Body of pancreas (tissue), 4 donors: ENCODE results near the gene MYO15B. TPM values are rescaled to one million over a fixed set of nuclear protein-coding genes. Genes with fewer than 3 reads are reported as not detected.

ENCODE experiments used
- ATAC-seq: fragments of 150-250 bp; one replicate; pipeline ENCODE4 v1.9.1; 2016
- DNase-seq, 4 donors: peaks; one replicate each; pipeline ENCODE4 v3.0.0-alpha.2; 2019
- H3K27ac ChIP-seq, 4 donors: fragments of 200-600 bp; sonication (generic); 1 replicate in 3 of 4; 2 replicates in 1 of 4; pipeline versions ENCODE4 v1.5.1 to v1.6.1; 2016 to 2019; ENCODE audit warnings: mild to moderate bottlenecking in 1 of 4, mixed read lengths in 1 of 4, moderate library complexity in 1 of 4
- H3K27me3 ChIP-seq, 2 donors: fragments of 200-600 bp; sonication (generic); one replicate each; pipeline ENCODE4 v1.6.0; 2016; ENCODE audit warnings: mild to moderate bottlenecking in 1 of 2
- H3K36me3 ChIP-seq, 2 donors: fragments of 200-600 bp; sonication (generic); replicated peaks in 1 of 2; 2 replicates each; pipeline ENCODE4 v1.5.1; 2016; ENCODE audit warnings: low read depth in 2 of 2; ENCODE audit not compliant: insufficient read depth in 1 of 2
- H3K4me1 ChIP-seq: fragments of 200-600 bp; sonication (generic); one replicate; pipeline ENCODE4 v1.6.0; 2016
- H3K4me3 ChIP-seq, 2 donors: fragments of 200-600 bp; sonication (generic); 1 replicate in 1 of 2; 2 replicates in 1 of 2; pipeline ENCODE4 v1.5.1; 2016 to 2019
- H3K9me3 ChIP-seq, 3 donors: fragments of 200-600 bp; sonication (generic); 1 replicate in 2 of 3; 2 replicates in 1 of 3; pipeline ENCODE4 v1.5.1; 2016
- CTCF ChIP-seq, 7 experiments: fragments of 450-650 bp in 4 of 7; fragments of 200-600 bp in 3 of 7; sonication (generic) in 3 of 7; IDR thresholded peaks; one replicate each; pipeline ENCODE4 v1.5.1; 2016 to 2019; ENCODE audit warnings: antibody characterized with exemption in 7 of 7
- POLR2A ChIP-seq, 3 donors: fragments of 450-650 bp; IDR thresholded peaks; one replicate each; pipeline ENCODE4 v1.6.1; 2016; ENCODE audit warnings: antibody characterized with exemption in 3 of 3, mild to moderate bottlenecking in 2 of 3
- WGBS, 2 donors: methylation state at CpG; one replicate each; pipeline ENCODE4 v1.1.5; 2017; 5-methylcytosine and 5-hydroxymethylcytosine counted together
- intact Hi-C: fragments of 100-400 bp; cut with DNase I; formaldehyde crosslinking; loops from one replicate; pipeline ENCODE4 v1.15.1; 2023
- total RNA-seq, 2 donors: library from RNA; depleted of rRNA; stranded (reverse); fragments of >200 nt; gene quantifications; one replicate each; pipeline ENCODE4 v1.1.0, GENCODE V29; 2016

Gene MYO15B
- total RNA-seq, 2 donors from 2014 or later, result 61.2 to 183 TPM

GRCh38 chr17:75645889-75646637 is 58.5 kb downstream of the MYO15B start:
- Histone ChIP-seq H3K27me3 (no peaks in the 10 kb centered on the region), H3K4me3 (no peak overlapping the region), H3K36me3 (no peaks in the 10 kb centered on the region), H3K27ac (peak overlapping the region; percentile 92 to 98 (median 96)), H3K4me1 (peaks cover 54% of the 10 kb centered on the region), H3K9me3 (no peaks in the 10 kb centered on the region)
- intact Hi-C loops, result no loop called here
- peak in 1 of 7 experiments; percentile 11 for TF ChIP-seq CTCF (IDR thresholded peaks at IDR 0.05)
- peak; percentile 76 to 92 (median 91) for TF ChIP-seq POLR2A (IDR thresholded peaks at IDR 0.05)
- peak; percentile 96 for ATAC-seq
- peak; percentile 90 to 97 (median 95) for DNase-seq
- WGBS, 2 donors, result 9 to 16% methylated on average over 13 to 17 of the region's 17 CpGs

GRCh38 chr17:75646638-75646992 is 59.0 kb downstream of the MYO15B start:
- no peak for DNase-seq
- WGBS, 2 donors, result 63 to 74% methylated on average over 4 to 6 of the region's 6 CpGs
- Histone ChIP-seq H3K27ac (peak overlapping the region; percentile 92 to 98 (median 96)), H3K4me1 (peaks cover 49% of the 10 kb centered on the region), H3K4me3 (no peak overlapping the region), H3K9me3 (no peaks in the 10 kb centered on the region), H3K27me3 (no peaks in the 10 kb centered on the region), H3K36me3 (no peaks in the 10 kb centered on the region)
- TF ChIP-seq POLR2A (IDR thresholded peaks at IDR 0.05) (no peak), CTCF (IDR thresholded peaks at IDR 0.05) (no peak)
- ATAC-seq, result no peak
- intact Hi-C loops, result no loop called here

- DNase-seq, result no peak
- Histone ChIP-seq H3K9me3 (no peaks in the 10 kb centered on the region), H3K4me3 (no peak overlapping the region)
These were observed 59.5 kb downstream of the MYO15B start for GRCh38 chr17:75647061-75647460.

GRCh38 chr17:75647921-75648320 is 60.3 kb downstream of the MYO15B start:
- Histone ChIP-seq H3K9me3 (no peaks in the 10 kb centered on the region), H3K27ac (peak overlapping the region in 2 of 4 donors; percentile 92 to 96), H3K27me3 (no peaks in the 10 kb centered on the region), H3K4me1 (peaks cover 36% of the 10 kb centered on the region), H3K4me3 (no peak overlapping the region), H3K36me3 (no peaks in the 10 kb centered on the region)
- TF ChIP-seq POLR2A (IDR thresholded peaks at IDR 0.05) (no peak), CTCF (IDR thresholded peaks at IDR 0.05) (no peak)
- DNase-seq (no peak), ATAC-seq (no peak)
- WGBS, 2 donors, result 96 to 100% methylated on average over 7 of the region's 7 CpGs
- intact Hi-C loops, result no loop called here

More at GRCh38 chr17:75647061-75647460, 59.5 kb downstream of the MYO15B start:
- Histone ChIP-seq H3K27ac (peak overlapping the region; percentile 92 to 98 (median 96)), H3K27me3 (no peaks in the 10 kb centered on the region), H3K36me3 (no peaks in the 10 kb centered on the region), H3K4me1 (peaks cover 44% of the 10 kb centered on the region)
- intact Hi-C loops, result no loop called here
- TF ChIP-seq CTCF (IDR thresholded peaks at IDR 0.05) (no peak), POLR2A (IDR thresholded peaks at IDR 0.05) (no peak)
- 80 to 91% methylated on average over 7 of the region's 7 CpGs for WGBS, 2 donors
- no peak for ATAC-seq

GRCh38 chr17:75649687-75650086 is 62.1 kb downstream of the MYO15B start:
- DNase-seq, result no peak
- H3K27ac ChIP-seq, result no peak overlapping the region
- H3K36me3 ChIP-seq, result no peaks in the 10 kb centered on the region
- intact Hi-C loops, result no loop called here
- ATAC-seq, result no peak
- H3K4me3 ChIP-seq, result no peak overlapping the region
- no peaks in the 10 kb centered on the region for H3K9me3 ChIP-seq
- no peak for TF ChIP-seq CTCF (IDR thresholded peaks at IDR 0.05)
- no peak for TF ChIP-seq POLR2A (IDR thresholded peaks at IDR 0.05)
- WGBS, 2 donors, result 83 to 84% methylated on average over 4 to 6 of the region's 6 CpGs
- H3K4me1 ChIP-seq, result peaks cover 30% of the 10 kb centered on the region
- no peaks in the 10 kb centered on the region for H3K27me3 ChIP-seq
